ENCODE measurements around the gene MRPS15. TPM values are rescaled to one million over a fixed set of nuclear protein-coding genes. Genes with fewer than 3 reads are reported as not detected.

Gene MRPS15
- total and polyA plus RNA-seq, 7 donors = 70.3 to 115 (median 85.3) TPM

DNA sequence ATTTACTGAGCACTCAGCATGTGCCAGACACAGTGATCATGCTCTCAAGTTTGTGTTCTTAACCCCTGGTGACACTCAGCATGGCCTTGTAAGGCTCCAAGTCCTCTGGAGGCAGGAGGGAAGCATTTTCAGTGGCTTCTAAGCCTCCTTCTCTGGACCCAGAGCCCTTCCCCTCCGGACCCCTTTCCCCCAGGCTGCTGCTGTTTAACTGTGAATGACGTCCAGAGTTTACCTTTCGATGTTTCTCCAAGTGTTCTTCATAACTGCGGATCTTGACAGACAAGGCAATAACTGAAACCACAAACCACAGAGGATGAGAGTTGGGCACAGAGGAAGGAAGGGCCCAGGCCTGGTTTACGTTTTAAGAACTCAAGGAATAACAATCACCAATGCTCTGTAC, 6.5 kb downstream of the MRPS15 start:
- intact Hi-C loops (cut with DNase I) = no loop called here
- WGBS, 2 donors = 45 to 81% methylated on average over 5 of the region's 5 CpGs
- TF ChIP-seq POLR2A (IDR thresholded peaks at IDR 0.05) = no peak
- TF ChIP-seq EP300 (IDR thresholded peaks at IDR 0.05) = no peak
- TF ChIP-seq, protein P1, sequence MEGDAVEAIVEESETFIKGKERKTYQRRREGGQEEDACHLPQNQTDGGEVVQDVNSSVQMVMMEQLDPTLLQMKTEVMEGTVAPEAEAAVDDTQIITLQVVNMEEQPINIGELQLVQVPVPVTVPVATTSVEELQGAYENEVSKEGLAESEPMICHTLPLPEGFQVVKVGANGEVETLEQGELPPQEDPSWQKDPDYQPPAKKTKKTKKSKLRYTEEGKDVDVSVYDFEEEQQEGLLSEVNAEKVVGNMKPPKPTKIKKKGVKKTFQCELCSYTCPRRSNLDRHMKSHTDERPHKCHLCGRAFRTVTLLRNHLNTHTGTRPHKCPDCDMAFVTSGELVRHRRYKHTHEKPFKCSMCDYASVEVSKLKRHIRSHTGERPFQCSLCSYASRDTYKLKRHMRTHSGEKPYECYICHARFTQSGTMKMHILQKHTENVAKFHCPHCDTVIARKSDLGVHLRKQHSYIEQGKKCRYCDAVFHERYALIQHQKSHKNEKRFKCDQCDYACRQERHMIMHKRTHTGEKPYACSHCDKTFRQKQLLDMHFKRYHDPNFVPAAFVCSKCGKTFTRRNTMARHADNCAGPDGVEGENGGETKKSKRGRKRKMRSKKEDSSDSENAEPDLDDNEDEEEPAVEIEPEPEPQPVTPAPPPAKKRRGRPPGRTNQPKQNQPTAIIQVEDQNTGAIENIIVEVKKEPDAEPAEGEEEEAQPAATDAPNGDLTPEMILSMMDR (IDR thresholded peaks at IDR 0.05) = no peak
- TF ChIP-seq POLR2AphosphoS5 (IDR thresholded peaks at IDR 0.05) = no peak
- no peak overlapping the region for H3K4me3 ChIP-seq
- H3K27ac ChIP-seq = no peak overlapping the region
- no peaks in the 10 kb centered on the region for H3K9me3 ChIP-seq
- no peaks in the 10 kb centered on the region for H3K27me3 ChIP-seq
- H3K4me1 ChIP-seq = peaks cover 0 to 6% (median 6%) of the 10 kb centered on the region in 4 donors
- no peak for DNase-seq
- H3K36me3 ChIP-seq = peaks cover 23 to 84% (median 40%) of the 10 kb centered on the region in 4 donors

DNA sequence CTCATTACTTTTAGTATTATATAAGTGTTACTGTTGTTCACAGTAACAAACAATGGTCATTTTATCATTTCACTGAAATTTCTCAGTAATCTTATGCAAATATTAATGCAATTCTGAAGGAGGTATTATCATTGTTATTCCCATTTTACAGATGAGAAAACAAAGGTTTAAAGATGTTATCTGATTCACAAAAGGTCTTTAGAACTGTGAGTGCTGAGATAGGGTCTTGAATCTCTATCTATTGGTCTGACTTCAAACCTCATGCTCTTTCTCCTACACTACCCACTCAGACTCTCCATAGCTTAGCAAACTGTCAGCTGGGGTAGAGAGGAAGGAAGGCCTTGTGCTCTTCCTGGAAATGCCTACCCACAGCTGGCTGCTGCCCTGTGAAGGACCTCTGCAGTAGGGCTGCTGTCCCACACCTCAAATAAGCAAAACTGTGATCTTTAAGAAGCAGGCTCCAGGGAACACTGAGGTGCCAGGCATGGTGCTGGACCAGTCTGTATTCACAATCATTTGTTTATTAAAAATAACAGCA, 7.7 kb downstream of the MRPS15 start:
- no peak for DNase-seq
- no peaks in the 10 kb centered on the region for H3K4me1 ChIP-seq
- H3K27me3 ChIP-seq = no peaks in the 10 kb centered on the region
- H3K36me3 ChIP-seq = peaks cover 23 to 75% (median 40%) of the 10 kb centered on the region in 4 donors
- intact Hi-C loops (cut with DNase I) = no loop called here
- no peak overlapping the region for H3K27ac ChIP-seq
- no peaks in the 10 kb centered on the region for H3K9me3 ChIP-seq
- H3K4me3 ChIP-seq = no peak overlapping the region
- TF ChIP-seq POLR2AphosphoS5 (IDR thresholded peaks at IDR 0.05) (no peak), EP300 (IDR thresholded peaks at IDR 0.05) (no peak), POLR2A (IDR thresholded peaks at IDR 0.05) (no peak)
- TF ChIP-seq, protein P1 (IDR thresholded peaks at IDR 0.05) = no peak

DNA sequence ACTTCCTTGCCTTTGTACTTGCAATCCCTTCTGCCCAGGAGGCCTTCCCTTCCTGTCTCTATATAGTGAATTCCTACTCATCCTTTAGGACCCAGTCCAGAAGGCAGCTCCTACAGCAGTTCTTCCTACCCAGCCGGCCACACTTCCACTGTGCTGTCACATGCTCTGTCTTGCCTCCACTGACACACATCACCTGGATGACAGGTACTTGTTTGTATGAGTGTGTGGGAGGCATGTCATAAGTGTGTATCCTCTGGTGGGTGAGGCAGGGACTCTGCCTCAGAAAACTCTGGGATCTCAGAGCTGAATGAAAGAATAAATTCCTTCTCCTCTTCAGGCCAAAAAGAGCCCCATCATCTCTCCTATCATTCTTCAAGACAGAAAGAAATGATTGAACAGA, 8.8 kb downstream of the MRPS15 start:
- Histone ChIP-seq H3K27ac (no peak overlapping the region), H3K9me3 (no peaks in the 10 kb centered on the region), H3K36me3 (peaks cover 19 to 64% (median 29%) of the 10 kb centered on the region in 4 donors), H3K27me3 (no peaks in the 10 kb centered on the region), H3K4me1 (peaks cover 0 to 7% (median 6%) of the 10 kb centered on the region in 4 donors), H3K4me3 (no peak overlapping the region)
- no peak for TF ChIP-seq POLR2AphosphoS5 (IDR thresholded peaks at IDR 0.05)
- TF ChIP-seq EP300 (IDR thresholded peaks at IDR 0.05) = no peak
- TF ChIP-seq, protein P1 (IDR thresholded peaks at IDR 0.05) = no peak
- TF ChIP-seq POLR2A (IDR thresholded peaks at IDR 0.05) = no peak
- no peak for DNase-seq
- WGBS, 2 donors = 82 to 90% methylated on average over 1 of the region's 1 CpG
- intact Hi-C loops (cut with DNase I) = no loop called here

DNA sequence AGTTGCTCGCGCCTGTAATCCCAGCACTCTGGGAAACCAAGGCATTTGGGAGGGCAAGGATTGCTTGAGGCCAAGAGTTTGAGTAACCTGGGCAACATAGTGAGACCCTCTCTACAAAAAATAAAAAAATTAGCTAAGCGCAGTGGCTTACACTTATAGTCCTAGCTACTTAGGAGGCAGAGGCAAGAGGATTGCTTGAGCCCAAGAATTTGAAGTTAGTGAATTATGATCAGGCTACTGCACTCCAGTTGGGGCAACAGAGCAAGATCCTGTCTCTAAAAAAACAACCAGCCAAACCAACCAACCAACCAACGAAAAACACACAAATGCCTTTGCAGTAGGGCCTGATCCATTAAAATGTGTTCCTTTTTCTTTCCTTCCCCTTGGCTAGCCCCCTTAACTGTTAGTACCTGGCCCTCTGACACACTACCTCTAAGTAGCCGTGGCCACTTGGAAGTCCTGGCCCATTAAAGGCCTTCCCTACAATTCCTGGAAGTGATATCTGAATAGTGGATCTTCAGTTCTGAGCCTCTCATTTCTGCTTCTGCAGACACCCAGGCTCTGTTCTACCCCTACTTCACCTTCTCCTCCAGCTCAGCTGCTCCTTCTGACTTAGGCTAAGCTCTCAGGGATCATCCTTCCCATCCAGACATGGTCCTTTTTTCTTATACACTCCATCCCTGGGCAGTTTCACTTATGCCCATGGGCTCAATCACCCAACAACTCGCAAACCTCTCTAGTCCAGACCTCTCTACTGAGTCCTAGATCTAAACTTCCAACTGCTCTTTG, 10.4 kb downstream of the MRPS15 start:
- Histone ChIP-seq H3K27ac (no peak overlapping the region), H3K9me3 (no peaks in the 10 kb centered on the region), H3K36me3 (peaks cover 19 to 48% (median 23%) of the 10 kb centered on the region in 4 donors), H3K27me3 (no peaks in the 10 kb centered on the region), H3K4me3 (no peak overlapping the region), H3K4me1 (peaks cover 0 to 19% (median 13%) of the 10 kb centered on the region in 4 donors)
- TF ChIP-seq POLR2AphosphoS5 (IDR thresholded peaks at IDR 0.05) = no peak
- TF ChIP-seq, protein P1 (IDR thresholded peaks at IDR 0.05) = no peak
- no peak for TF ChIP-seq EP300 (IDR thresholded peaks at IDR 0.05)
- no peak for TF ChIP-seq POLR2A (IDR thresholded peaks at IDR 0.05)
- no peak for DNase-seq
- WGBS, 2 donors = 94 to 95% methylated on average over 6 of the region's 6 CpGs
- intact Hi-C loops (cut with DNase I) = no loop called here
